Upper lobe of left lung (tissue), 6 donors: ENCODE data around the gene ACP6. TPM values are rescaled to one million over a fixed set of nuclear protein-coding genes. Genes with fewer than 3 reads are reported as not detected.

Experiments used
- ATAC-seq, 2 donors: fragments of 200-7000 bp; cut with Tn5 transposase; one replicate each; pipeline ENCODE4 v1.9.1; 2022; ENCODE audit warnings: mild to moderate bottlenecking in 2 of 2, moderate library complexity in 2 of 2; ENCODE audit not compliant: low FRiP score in 2 of 2
- DNase-seq, 2 donors: peaks; one replicate each; pipeline ENCODE4 v3.0.0-alpha.2; 2019 to 2020
- H3K27ac ChIP-seq, 4 donors: fragments of 200-600 bp; sonication (generic); one replicate each; pipeline ENCODE4 v1.5.1; 2016 to 2019
- H3K27me3 ChIP-seq, 4 donors: fragments of 200-600 bp; sonication (generic); one replicate each; pipeline ENCODE4 v1.5.1; 2017 to 2019
- H3K36me3 ChIP-seq, 4 donors: fragments of 200-600 bp; sonication (generic); one replicate each; pipeline ENCODE4 v1.5.1; 2016 to 2019
- H3K4me1 ChIP-seq, 4 donors: fragments of 200-600 bp; sonication (generic); one replicate each; pipeline ENCODE4 v1.5.1; 2018 to 2019
- H3K4me3 ChIP-seq, 4 donors: fragments of 200-600 bp; sonication (generic); one replicate each; pipeline ENCODE4 v1.5.1; 2017 to 2019; ENCODE audit warnings: mild to moderate bottlenecking in 2 of 4, moderate library complexity in 1 of 4
- H3K9me3 ChIP-seq, 4 donors: fragments of 200-600 bp; sonication (generic); one replicate each; pipeline ENCODE4 v1.5.1; 2018 to 2019
- EP300 ChIP-seq, 4 donors: sonication (generic); formaldehyde crosslinking; IDR thresholded peaks; one replicate each; pipeline ENCODE4 v1.5.1; 2017; ENCODE audit warnings: antibody characterized with exemption in 4 of 4, control low read depth in 2 of 4
- POLR2A ChIP-seq, 4 donors: fragments of 450-650 bp; IDR thresholded peaks; one replicate each; pipeline ENCODE4 v1.5.1; 2016 to 2017; ENCODE audit warnings: antibody characterized with exemption in 4 of 4, mild to moderate bottlenecking in 2 of 4
- POLR2AphosphoS5 ChIP-seq, 2 donors: sonication (generic); formaldehyde crosslinking; IDR thresholded peaks; one replicate each; pipeline ENCODE4 v1.5.1; 2017; ENCODE audit warnings: antibody characterized with exemption in 2 of 2
- WGBS, 2 donors: methylation state at CpG; one replicate each; pipeline ENCODE4 v1.1.5; 2017 to 2018; 5-methylcytosine and 5-hydroxymethylcytosine counted together
- total RNA-seq, 6 donors: library from RNA; depleted of rRNA in 4 of 6; stranded (reverse); fragments of >200 nt in 4 of 6; gene quantifications; one replicate each; pipeline versions ENCODE4 v1.1.0 to v1.2.1, GENCODE V29; 2016 to 2021
- TF ChIP-seq, protein P1 (sequence below), 6 experiments: fragments of 450-650 bp in 4 of 6; fragments of 200-600 bp in 2 of 6; sonication (generic) in 2 of 6; IDR thresholded peaks; one replicate each; pipeline ENCODE4 v1.5.1; 2016 to 2019; ENCODE audit warnings: antibody characterized with exemption in 6 of 6
- donor health status: DM: no; HTN: no; CAD: no; lungs with moderate emphysema.
- donor health status: DM: no; HTN: yes; CAD: no; lungs with severe emphysema.

Gene ACP6
- 10 to 100 TPM in 5 of 6 donors, 1 to 10 TPM in 1; 8.1 to 60.8 (median 21.6) TPM for total RNA-seq

DNA sequence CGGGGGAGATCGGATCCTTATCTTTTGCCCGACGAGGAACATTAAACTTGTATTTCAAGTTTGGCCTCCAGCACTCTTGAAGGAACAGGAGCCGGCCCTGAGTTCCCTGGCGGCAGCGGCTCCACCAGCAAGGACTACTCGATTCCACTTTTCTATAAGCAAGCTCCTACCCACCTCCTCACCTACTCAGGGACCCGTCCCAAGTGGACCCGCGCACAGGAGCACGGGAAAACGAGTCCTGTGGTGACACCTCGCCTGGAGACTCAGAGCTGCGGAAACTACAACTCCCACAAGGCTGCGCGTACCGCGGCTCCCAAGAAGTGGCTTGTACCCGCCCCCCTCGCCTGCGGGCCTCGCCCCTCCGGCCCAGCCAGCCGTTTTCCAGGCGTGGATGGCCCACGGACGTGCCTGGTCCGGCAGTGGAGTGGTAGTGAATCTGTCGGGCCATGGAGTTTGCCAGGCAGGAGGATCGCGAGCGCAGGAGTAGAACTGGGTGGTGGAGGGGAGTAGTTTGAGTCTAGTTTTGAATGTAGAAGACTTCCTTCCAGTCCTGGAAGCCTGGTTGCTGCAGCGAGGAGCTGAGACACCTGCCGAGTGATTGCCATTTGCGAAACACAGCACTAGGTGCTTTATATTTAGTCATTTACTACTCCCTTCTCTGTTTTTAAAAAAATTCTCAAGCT lies at the start of gene ACP6:
ACP6 (minus strand) TSS at position 206 of the 683 bp plus-strand sequence. CDS start 476 bp downstream, outside the sequence.
- 3% methylated on average over 14 to 22 of the region's 36 CpGs for WGBS, 2 donors
- Histone ChIP-seq H3K27ac (peak within 1 kb of the TSS; percentile 65 to 90 (median 86)), H3K9me3 (no peaks in the 10 kb centered on the region), H3K36me3 (no peaks in the 10 kb centered on the region), H3K4me3 (peak within 1 kb of the TSS; percentile 72 to 96 (median 79)), H3K27me3 (no peaks in the 10 kb centered on the region), H3K4me1 (peaks cover 0 to 16% (median 8%) of the 10 kb centered on the region in 4 donors)
- peak; percentile 98 to 100 for ATAC-seq
- peak; percentile 94 to 99 for DNase-seq
- peak; percentile 64 to 84 for TF ChIP-seq POLR2AphosphoS5 (IDR thresholded peaks at IDR 0.05)
- peak in 2 of 4 donors; percentile 70 to 80 for TF ChIP-seq POLR2A (IDR thresholded peaks at IDR 0.05)
- TF ChIP-seq EP300 (IDR thresholded peaks at IDR 0.05), result no peak
- TF ChIP-seq, protein P1, sequence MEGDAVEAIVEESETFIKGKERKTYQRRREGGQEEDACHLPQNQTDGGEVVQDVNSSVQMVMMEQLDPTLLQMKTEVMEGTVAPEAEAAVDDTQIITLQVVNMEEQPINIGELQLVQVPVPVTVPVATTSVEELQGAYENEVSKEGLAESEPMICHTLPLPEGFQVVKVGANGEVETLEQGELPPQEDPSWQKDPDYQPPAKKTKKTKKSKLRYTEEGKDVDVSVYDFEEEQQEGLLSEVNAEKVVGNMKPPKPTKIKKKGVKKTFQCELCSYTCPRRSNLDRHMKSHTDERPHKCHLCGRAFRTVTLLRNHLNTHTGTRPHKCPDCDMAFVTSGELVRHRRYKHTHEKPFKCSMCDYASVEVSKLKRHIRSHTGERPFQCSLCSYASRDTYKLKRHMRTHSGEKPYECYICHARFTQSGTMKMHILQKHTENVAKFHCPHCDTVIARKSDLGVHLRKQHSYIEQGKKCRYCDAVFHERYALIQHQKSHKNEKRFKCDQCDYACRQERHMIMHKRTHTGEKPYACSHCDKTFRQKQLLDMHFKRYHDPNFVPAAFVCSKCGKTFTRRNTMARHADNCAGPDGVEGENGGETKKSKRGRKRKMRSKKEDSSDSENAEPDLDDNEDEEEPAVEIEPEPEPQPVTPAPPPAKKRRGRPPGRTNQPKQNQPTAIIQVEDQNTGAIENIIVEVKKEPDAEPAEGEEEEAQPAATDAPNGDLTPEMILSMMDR (IDR thresholded peaks at IDR 0.05), result peak in 1 of 6 experiments; percentile 17

DNA sequence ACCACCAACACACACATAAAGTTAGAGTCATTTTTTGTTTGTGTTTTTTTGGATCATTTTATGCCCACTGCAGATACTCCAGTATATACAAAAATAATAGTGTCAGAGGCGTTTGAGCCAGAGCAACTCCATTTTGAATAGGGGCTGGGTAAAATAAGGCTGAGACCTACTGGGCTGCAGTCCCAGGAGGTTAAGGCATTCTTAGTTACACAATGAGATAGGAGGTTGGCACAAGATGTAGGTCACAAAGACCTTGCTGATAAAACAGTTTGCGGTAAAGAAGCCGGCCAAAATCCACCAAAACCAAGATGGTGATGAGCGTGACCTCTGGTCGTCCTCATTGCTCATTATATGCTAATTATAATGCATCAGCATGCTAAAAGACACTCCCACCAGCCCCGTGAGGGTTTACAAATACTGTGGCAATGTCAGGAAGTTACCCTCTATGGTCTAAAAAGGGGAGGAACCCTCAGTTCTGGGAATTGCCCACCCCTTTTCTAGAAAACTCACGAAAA lies 49.4 kb upstream of the ACP6 start:
- H3K9me3 ChIP-seq, result no peaks in the 10 kb centered on the region
- no peak for DNase-seq
- 80 to 82% methylated on average over 7 of the region's 7 CpGs for WGBS, 2 donors
- ATAC-seq, result no peak
- H3K4me3 ChIP-seq, result no peak overlapping the region
- H3K4me1 ChIP-seq, result peaks cover 0 to 9% (median 0%) of the 10 kb centered on the region in 4 donors
- H3K27ac ChIP-seq, result no peak overlapping the region
- no peaks in the 10 kb centered on the region for H3K36me3 ChIP-seq
- TF ChIP-seq, protein P1 (IDR thresholded peaks at IDR 0.05), result no peak
- TF ChIP-seq POLR2AphosphoS5 (IDR thresholded peaks at IDR 0.05) (no peak), POLR2A (IDR thresholded peaks at IDR 0.05) (no peak), EP300 (IDR thresholded peaks at IDR 0.05) (no peak)
- H3K27me3 ChIP-seq, result no peaks in the 10 kb centered on the region

DNA sequence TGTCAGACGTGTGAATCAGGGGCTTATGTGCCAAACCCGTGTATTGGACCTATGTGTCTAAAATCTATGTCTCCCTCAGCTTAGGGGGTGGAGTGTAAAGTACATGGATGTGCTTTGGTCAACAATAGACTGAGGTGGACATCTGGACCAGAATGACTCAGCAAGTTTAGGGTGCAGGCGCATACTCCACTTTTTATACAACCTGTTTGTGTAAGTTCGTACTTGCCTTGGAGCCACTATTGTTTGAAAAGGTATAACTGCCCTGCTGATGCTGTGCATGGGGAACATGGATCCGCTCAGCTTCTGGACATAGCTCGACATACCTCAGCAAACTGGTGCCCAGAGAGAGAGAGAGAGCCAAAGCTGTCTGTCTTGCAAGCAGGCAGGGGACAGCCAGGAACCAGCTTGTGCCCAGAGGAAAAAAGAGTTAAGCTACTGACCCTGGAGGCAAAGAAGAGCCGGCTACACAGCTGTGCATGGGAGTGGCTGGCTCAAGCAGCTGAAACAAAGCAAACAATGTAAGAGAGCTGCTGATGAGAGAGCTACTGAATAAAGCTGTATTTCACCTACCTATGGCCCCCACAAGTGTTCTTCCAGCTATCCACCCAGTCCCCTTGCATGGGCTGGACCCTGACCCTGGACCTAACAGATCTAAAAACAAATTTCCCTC lies 48.8 kb upstream of the ACP6 start:
- TF ChIP-seq, protein P1 (IDR thresholded peaks at IDR 0.05), result no peak
- TF ChIP-seq POLR2A (IDR thresholded peaks at IDR 0.05) (no peak), POLR2AphosphoS5 (IDR thresholded peaks at IDR 0.05) (no peak), EP300 (IDR thresholded peaks at IDR 0.05) (no peak)
- Histone ChIP-seq H3K27ac (no peak overlapping the region), H3K4me3 (no peak overlapping the region), H3K4me1 (peaks cover 0 to 9% (median 0%) of the 10 kb centered on the region in 4 donors), H3K36me3 (no peaks in the 10 kb centered on the region), H3K27me3 (no peaks in the 10 kb centered on the region), H3K9me3 (no peaks in the 10 kb centered on the region)
- ATAC-seq (no peak), DNase-seq (no peak)
- WGBS, 2 donors, result 90 to 91% methylated on average over 7 of the region's 7 CpGs

DNA sequence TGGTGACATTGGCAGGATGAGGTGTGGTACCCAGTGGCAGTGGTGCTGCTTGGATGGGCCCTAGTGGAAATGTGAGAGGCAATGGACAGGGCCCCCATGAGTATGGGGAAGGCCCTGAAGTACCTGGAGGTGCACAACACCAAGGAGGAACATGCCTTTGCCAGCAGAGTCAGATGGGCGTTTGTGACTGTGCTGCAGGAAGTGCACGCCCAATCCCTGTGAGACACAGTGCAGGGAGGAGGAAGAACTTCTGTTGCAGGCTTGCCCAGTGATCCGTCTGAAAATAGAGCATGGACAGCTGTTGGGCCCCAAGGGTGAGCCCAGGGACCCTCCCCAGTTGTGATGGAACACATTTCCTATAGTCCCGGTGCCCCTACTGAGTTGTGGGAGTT lies 47.4 kb upstream of the ACP6 start:
- DNase-seq (no peak), ATAC-seq (peak in 1 of 2 donors; percentile 60)
- H3K27me3 ChIP-seq, result no peaks in the 10 kb centered on the region
- H3K27ac ChIP-seq, result no peak overlapping the region
- H3K9me3 ChIP-seq, result no peaks in the 10 kb centered on the region
- no peak for TF ChIP-seq EP300 (IDR thresholded peaks at IDR 0.05)
- no peaks in the 10 kb centered on the region for H3K36me3 ChIP-seq
- H3K4me1 ChIP-seq, result peaks cover 0 to 9% (median 0%) of the 10 kb centered on the region in 4 donors
- WGBS, 2 donors, result 38 to 42% methylated on average over 3 to 4 of the region's 4 CpGs
- H3K4me3 ChIP-seq, result no peak overlapping the region

DNA sequence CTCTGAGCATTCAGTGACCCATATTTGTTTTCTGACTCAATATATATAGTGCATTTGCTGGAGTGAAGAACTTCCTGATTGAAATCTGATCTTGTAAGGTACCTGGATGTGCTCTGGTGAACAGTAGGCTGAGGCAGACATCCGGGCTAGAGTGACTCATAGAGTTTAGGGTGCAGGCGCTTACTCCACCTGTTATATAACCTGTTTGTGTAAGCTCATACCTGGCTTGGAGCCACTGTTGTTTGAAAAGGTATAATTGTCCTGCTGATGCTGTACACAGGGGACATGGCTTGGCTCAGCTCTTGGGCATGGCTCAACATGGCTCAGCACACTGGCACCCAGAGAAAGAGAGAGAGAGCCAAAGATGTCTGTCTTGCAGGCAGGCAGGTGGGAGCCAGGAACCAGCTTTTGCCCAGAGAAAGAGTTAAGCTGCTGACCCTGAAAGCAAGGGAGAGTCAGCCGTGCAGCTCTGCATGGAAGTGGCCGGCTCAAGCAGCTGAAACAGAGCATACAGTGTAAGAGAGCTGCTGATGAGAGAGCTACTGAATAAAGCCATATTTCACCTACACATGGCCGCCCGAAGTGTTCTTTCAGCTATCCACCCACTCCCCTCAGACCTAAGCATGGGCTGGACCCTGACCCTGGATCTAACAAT lies 46.9 kb upstream of the ACP6 start:
- peaks cover 0 to 9% (median 0%) of the 10 kb centered on the region in 4 donors for H3K4me1 ChIP-seq
- no peaks in the 10 kb centered on the region for H3K27me3 ChIP-seq
- H3K36me3 ChIP-seq, result no peaks in the 10 kb centered on the region
- ATAC-seq (peak in 1 of 2 donors; percentile 47), DNase-seq (no peak)
- H3K4me3 ChIP-seq, result no peak overlapping the region
- TF ChIP-seq EP300 (IDR thresholded peaks at IDR 0.05) (no peak), POLR2AphosphoS5 (IDR thresholded peaks at IDR 0.05) (no peak), POLR2A (IDR thresholded peaks at IDR 0.05) (no peak)
- TF ChIP-seq, protein P1 (IDR thresholded peaks at IDR 0.05), result no peak
- H3K9me3 ChIP-seq, result no peaks in the 10 kb centered on the region
- 85 to 90% methylated on average over 6 of the region's 6 CpGs for WGBS, 2 donors
- H3K27ac ChIP-seq, result no peak overlapping the region
